HG02885 (cell line): ENCODE measurements around the gene SRPK1.

Experiments
- ATAC-seq: cut with Tn5 transposase; IDR thresholded peaks from one replicate; pipeline ENCODE4 v1.9.1; 2021; ENCODE audit warnings: mild to moderate bottlenecking; ENCODE audit not compliant: unreplicated experiment, poor library complexity

The SRPK1 gene

DNA sequence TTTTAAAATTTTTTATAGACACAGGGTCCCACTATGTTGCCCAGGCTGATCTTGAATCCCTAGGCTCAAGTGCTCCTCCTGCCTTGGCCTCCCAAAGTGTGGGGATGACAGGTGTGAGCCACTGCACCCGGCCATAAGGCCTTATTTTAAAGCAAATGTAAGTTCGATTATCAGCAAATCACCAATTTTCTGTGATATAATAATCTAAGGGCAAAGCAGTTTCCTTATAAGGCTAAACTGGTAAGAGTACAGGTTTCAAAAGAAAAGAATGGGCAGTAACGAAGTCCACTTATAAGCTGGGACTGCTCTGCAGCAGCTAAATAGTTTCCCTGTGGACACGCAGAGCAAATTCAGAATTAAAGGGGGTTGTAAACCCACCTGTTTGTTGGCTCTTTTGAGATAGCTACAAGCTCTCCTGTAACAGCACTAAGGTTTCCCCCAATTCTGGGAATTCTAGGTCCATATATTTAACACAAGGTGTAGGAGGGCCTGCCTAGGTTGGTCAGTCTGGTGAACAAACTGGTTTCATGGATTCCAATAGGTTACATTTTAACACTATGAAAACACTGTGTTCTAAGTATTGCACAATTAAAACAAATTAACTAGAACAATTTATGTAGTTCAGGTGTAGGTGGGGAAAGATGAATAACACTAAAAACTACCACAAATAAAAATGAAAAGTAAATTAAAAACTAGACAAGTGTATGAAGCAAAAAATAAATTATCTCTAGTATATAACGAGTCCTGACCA is 89.5 kb downstream of the SRPK1 start:
- no peak for ATAC-seq

DNA sequence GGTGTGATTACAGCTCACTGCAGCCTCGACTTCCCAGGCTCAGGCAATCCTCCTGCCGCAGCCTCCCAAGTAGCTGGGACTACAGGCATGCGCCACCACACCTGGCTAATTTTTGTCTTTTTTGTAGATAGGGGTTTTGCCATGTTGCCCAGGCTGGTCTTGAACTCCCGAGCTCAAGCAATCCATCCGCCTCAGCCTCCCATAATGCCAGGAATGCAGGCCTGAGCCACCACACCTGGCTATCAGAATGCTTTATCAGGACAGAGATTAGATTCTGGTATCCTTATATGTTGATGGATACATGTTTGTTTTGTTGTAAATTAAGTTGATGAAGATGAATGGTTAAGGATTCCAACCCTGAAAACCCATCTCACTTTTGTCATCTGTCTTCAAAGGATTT is 91.6 kb downstream of the SRPK1 start:
- ATAC-seq: no peak

DNA sequence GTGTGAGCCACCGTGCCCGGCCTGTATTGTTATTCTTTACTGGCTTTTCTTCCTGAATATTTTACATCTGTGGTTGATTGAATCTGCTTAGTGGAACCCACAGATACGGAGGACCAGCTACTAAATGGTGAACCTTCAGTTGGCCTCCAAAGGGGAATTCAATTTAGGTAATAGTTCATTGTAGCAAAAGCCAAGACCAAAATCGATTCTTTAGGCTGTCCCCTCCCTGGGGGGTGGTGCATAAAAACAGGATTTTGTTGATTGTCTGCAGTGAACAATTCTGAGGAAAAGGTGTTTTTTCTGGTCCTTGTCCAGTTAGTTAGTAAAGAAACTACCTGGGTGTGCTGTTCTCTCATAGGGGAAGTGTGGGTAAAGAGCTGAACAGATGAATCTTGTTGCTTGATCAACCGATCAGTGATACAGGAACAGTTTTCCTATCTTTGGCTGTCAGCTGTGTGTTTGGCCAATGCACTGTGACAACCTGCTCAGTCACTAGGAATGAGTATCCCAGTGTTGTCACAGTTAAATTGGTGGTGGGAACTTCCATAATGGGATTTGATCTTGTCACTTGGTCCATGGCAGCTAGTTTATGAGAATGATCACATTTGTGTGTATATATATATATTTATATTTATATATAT is 96.2 kb downstream of the SRPK1 start:
- no peak for ATAC-seq

DNA sequence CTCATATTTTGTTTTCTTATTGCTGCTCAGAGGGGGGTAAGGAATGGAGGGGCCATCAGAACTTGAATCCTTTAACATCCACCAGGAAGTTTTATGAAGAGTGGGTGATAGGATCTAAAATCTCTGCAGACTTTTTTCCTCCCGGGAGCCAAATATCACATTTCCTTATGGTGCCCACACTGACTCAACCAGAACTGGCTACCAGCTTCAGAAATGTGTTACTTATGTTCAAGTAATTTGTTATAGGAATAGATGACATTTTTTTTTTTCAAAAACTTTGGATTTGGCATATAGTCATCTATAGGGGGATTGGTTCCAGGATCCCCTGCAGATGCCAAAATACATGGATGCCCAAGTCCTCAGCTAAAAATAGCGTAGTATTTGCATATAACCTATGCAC is 97.3 kb downstream of the SRPK1 start:
- ATAC-seq: no peak

- no peak for ATAC-seq
Observed at GRCh38 chr6:35817515-35817914, 103.4 kb downstream of the SRPK1 start.

DNA sequence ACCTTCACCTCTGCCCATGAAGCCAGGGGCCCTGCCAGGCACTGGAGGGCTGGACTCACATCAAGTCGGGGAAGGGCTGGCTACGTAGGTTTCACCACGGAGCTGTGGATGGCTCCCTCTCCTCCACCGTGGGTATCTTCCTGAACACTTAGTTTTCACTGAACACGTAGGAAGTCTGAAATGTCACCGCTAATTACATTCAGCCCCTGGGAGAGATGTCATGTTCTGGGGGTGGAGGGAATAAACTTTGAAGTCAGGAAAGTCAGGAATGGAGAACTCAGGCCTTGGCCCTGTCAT is 109.3 kb downstream of the SRPK1 start:
- ATAC-seq: no peak

GRCh38 chr6:35810971-35811698 is 109.8 kb downstream of the SRPK1 start:
- ATAC-seq: no peak

- ATAC-seq: no peak
Observed at GRCh38 chr6:35809809-35810208, 111.1 kb downstream of the SRPK1 start.

GRCh38 chr6:35808688-35809087 is 112.2 kb downstream of the SRPK1 start:
- no peak for ATAC-seq

GRCh38 chr6:35804996-35805736 is 115.7 kb downstream of the SRPK1 start, which contains the start of gene LHFPL5:
LHFPL5 (plus strand) TSS chr6:35805352; CDS start chr6:35805671, 319 bp downstream.
- no peak for ATAC-seq

- ATAC-seq: no peak
Observed at GRCh38 chr6:35801148-35801547, 119.8 kb downstream of the SRPK1 start.

- no peak for ATAC-seq
Observed at GRCh38 chr6:35798706-35799105, 122.2 kb downstream of the SRPK1 start.

GRCh38 chr6:35797837-35798526 is 122.9 kb downstream of the SRPK1 start:
- no peak for ATAC-seq

DNA sequence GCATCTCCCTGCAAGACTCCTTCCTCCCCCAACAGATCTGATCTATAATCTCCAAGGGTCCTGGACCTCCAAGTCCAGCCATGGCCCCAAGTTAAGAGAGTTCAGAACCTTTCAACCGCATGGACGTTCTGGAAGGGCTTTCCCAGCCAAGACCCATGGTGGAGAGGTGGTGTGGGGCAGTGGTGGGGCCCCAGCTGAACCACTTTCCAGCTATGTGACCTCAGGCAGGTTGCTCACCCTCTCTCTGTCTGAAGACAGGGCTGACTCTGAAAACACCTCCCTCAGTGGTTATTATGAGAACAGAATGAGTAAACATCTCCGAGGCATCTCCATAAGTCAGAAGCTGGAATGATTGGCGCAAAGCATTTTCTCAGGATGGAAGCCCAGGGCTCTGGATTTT is 124.7 kb downstream of the SRPK1 start:
- no peak for ATAC-seq

DNA sequence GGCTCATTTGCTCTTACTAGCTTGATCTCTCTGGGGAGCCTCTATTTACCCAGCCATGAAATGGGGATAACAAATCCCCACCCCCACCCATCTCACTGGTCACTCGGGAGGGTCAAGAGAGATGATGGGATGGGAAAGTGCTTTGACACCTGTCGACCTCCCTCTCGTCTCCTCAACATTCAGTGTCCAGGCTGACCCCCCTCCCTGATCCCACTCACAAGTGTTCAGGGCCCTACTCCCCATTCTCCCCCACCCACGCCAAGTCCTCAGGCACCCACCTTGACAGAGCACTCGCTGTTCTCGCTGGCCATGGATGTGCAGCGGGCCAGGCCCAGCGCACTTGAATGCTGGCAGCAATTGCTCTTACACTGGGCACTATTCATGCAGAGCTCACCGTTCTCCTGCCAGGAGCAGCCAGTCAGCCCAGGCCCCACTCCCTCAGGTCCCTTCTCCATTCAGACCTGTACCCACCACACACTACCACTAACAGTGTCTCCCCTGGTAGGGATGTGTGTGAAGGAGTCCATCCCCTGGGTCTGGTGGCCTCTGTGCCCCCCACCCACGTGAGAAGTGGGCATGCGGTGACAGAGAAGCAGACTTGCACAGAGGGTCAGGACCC is 125.3 kb downstream of the SRPK1 start:
- ATAC-seq: no peak

DNA sequence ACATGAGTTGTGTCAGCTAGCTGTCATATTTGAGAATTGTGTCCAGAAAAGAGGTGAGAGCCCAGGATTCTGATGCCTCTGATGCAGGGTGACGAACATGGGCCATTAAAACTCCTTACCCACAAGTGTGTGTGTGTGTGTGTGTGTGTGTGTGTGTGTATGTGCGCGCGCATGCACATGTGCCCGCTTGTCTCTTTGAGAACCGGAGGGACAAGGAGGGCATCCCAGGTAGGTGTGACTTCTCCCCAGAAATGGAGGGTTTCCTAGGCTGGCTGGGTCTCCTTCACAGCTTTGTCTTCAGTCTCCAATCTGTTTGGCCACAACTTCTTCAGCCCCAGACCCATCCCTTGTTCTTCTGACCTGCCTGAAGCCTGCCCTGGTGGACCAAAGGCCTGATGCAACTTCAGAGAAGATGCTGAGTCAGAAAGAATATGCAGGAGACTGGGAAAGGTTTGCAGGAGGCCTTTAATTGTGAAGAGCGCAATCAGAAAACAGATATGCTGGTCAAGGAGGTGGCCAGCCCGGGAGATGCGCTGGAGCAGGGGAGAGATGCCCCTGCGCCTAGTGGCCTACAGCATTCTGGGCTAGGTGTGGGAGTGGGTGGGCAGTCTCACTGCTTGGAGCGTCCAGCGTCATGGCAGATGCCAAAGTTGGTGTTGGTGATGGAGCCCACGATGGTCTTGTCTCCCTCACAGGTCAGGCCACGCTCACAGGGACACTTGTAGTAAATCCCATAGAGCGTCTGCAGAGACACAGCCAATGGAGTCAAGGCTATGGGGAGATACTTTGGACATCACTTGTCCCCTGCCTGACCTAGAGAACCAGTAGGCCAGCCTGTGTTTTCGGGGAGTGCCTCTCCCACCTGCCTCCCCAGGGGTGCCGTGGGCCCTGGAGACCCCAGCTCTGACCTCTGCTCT is 126.1 kb downstream of the SRPK1 start:
- no peak for ATAC-seq

DNA sequence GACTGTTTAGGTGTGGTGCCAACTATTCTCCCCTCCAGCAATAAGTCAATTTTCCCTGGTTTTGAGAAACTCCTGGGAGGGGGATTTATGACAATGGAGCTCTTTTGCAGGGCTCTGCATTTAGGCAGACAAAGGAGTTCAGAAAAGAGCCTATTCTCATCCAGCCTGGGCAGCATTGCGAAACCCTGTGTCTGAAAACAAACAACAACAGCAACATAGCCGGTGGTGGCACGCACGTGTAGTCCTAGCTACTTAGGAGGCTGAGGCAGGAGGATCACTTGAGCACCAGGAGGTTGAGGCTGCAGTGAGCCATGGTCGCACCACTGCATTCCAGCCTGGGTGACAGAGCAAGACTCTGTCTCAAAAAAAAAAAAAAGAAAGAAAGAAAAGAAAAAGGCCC is 130.2 kb downstream of the SRPK1 start:
- ATAC-seq: no peak

GRCh38 chr6:35788423-35788982 is 132.4 kb downstream of the SRPK1 start:
- no peak for ATAC-seq
